ENCODE data around the gene MMS19.
"Not testable (repeated sequence)": the region's sequence is repeated elsewhere in the genome, so short reads cannot be mapped to it uniquely, and the experiment has no call there.

MMS19 gene

DNA sequence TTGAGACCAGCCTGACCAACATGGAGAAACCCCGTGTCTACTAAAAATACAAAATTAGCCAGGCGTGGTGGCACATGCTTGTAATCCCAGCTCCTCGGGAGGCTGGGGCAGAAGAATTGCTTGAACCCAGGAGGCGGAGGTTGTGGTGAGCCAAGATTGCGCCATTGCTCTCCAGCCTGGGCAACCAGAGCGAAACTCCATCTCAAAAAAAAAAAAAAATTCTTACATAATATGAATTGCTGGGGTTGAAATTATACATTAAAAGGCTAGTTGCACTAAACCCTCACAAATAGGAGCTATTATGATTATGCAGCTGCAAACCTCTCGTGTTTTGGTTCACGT lies 74.5 kb downstream of the MMS19 start:
- DNase-seq (ENCODE audit: low read depth) = not testable (repeated sequence)

DNA sequence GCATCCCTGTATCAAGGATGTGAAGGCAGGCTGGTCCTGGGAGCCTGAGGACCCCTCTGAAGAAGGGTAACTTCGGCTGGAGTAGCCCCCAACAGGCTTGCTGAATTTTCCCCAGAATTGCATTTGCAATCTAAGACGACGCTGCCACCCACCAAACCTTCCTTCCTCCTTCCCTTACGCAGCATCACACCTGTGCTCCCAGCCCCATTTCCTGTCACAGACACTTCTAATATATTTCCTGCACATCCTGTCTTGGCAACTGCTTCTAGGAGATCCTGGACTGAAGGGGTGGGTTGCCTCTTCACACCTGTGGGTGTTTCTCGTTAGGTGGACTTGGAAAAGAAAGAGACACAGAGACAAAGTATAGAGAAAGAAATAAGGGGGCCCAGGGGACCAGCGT lies 81.7 kb downstream of the MMS19 start:
- DNase-seq (ENCODE audit: low read depth) = no peak

DNA sequence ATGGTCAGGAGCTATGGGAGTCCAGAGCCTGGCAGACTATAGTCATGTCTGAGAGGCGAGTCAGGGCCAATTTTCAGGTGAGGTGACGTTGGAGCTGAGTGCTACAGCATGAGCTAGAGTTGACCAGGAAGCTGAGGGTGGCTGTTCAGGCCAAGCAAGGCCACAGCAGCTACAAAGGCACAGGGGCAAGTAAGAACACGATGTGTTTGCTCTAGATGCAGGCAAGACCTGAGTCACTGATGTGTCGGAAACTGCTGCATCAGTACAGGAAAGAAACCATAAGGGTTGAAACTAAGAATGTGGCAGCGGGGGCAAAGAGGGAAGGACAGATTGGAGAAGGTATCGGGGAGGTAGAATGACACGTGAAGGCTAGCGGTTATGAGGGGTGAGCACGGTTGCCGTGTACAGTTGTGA lies 85.3 kb downstream of the MMS19 start:
- peak; percentile 48 for DNase-seq (ENCODE audit: low read depth)

DNA sequence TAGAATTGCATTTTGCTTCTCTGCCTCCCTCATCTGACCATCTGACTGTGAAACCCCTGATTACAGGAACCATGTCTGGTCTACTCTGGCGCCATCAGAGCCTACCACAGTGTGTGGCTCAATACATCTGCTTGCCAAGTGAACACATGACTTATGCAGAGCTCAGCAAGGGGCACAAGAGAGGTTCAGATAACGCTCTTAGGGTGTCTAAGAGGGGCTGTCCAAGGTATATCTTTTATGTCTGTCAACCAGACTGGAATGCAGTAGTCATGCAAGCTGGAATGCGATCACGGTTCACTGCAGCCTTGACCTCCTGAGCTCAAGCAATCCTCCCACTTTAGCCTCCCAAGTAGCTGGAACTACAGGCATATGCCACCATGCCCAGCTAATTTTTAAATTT lies 86.8 kb downstream of the MMS19 start:
- DNase-seq (ENCODE audit: low read depth) = no peak

DNA sequence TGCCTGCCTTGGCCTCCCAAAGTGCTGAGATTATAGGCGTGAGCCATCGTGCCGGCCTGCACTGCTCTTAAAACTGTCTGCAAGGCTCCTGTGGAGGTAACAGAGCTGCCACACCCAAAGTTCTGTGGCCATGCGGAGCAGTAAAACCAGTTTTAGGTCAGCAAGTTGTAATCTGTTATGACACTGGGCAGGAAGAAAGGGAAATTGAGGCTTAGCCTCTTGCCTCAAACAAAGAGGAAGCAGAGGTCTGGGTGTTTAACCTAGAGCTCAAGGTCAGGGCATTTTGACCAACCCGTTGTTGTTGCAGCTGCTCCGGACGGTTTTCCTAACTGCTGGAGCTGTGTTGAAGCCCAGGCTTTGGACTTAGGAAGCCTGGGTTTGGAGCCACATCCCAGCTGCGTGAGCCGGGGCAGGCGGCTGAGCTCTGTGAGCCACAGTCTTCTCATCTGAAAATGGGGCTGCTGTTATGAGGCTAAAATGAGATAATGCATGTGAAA lies 89.7 kb downstream of the MMS19 start:
- DNase-seq (ENCODE audit: low read depth) = no peak
